ENCODE measurements around the gene GUCD1.

The GUCD1 gene

DNA sequence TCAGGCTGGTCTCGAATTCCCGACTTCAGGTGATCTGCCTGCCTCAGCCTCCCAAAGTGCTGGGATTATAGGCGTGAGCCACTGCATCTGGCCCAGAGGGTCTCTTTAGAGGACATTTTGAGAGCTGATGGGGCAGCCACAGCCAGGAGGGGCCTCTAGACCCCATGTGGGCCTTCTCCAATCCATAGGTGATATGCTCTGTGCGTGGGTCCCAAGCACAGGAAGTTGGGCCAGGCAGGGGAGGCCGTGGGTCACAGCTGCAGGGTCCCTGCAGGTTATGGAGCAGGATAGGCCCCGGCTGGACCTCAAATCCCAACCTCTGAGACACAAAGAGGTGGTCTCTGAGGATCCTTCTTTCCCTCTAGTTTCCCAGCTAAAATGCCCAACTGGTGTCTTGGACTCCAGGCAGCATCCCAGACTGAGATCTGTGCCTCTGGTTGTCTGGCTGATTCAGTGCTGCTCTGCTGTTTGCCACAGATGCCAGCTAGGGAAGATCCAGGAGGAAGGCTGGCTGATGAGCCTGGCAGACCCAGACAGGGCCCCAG, 36.4 kb upstream of the GUCD1 start:
- FAIRE-seq (no peak), DNase-seq (ENCODE audit: insufficient read length, low spot score) (no peak)

DNA sequence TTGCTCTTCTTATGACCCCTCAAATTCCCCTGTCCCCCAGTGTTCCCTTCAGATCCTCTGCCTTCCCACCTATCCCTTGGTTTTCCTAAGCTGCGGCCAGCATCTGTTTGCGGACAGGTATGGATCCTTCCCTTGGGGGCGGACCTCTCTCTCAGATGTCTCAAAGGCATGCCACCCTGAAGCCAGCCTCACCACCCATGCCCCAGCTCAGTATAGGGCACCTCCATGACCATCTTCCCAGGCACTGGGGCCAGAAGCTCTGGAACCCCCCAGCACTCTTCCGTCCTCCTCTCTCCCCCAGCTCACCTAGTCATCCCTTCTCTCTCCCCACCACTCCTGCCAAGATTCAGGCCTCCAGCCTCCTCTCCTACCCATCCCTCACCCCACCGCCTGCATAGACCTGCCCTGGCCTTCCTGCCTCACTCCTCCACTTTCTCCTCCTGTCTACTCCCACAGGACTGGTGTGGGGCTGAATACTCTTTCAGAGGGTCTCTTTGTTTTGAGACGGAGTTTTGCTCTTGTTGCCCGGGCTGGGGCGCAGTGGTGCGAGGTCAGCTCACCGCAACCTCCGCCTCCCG, 35.7 kb upstream of the GUCD1 start:
- FAIRE-seq (no peak), DNase-seq (ENCODE audit: insufficient read length, low spot score) (no peak)

DNA sequence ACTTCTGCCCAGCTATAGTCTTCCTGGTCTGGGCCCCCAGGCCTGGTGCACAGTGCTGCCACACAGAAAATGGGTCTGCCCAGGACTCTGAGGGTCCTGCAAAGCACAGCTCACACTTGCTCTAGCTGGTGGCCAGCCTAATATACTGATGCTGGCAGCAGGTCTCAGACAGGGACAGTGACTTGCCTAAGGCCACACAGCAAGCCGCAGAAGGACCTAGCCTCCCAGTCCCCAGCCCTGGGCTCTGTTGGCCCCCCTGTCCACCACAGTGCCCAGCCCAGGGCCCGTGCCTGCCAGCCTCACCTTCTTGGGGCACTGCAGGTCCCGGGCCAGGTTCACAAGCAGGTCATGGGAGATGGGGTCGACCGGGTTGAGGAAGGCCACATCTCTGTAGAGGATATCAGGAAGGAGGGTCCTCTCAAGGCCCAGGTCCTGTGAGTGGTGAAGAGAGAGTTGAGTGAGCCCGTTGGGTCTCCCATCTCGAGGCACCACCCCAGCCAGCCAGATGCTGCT, 34.6 kb upstream of the GUCD1 start:
- no peak for DNase-seq (ENCODE audit: insufficient read length, low spot score)
- FAIRE-seq, result no peak

DNA sequence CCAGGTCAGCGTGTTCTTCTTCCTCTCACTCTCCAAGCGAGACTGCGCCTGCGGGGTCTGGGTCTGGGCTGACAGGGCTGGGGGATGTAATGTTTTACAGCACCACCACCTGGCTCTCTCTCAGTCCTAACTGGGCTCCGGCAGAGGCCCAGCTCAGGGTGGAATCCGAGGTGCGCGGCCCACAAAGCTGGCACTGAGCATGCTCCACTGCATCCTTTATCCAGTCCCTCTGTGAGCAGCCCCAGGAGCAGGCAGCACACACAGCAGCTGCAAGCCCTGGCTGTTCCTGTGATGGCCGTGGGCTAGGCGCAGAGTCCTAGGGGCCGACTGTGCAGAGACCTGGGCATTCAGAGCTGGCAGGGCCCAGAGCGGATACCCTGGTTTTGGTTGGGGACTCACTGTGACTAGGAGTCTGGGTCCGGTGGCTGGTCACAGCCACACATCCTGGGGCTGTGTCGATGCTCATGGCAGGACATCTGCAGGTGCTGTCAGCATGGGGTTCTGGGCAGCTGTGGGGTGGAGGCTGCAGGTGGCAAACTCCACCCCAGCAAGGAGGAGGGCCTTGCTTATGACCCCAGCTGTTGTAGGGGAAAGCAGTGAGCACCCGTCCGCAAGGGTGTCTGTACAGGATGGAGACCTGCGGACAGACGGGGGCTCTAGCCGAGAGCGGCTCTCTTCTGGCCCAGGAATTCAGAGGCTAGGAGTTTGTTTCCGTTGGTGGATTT, 34.0 kb upstream of the GUCD1 start:
- FAIRE-seq, result no peak
- DNase-seq (ENCODE audit: insufficient read length, low spot score), result no peak

DNA sequence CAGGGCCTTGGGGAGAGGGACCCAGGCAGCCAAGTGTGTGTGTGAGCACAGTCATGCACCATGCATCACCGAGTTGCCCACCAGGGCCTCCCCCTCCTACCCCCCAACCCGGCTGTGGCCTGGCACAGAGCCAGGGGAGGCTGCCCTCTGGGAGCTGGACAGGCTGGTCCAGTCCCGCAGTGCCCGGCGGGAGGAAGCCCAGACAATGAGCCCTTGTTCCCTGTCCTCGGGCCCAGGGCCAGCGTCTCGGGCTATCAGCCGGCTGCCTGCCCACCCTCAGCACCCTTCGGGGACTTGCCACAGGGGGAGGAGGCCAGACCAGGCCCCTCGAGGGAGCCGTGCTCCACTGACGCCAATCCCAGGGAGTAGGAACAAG, 33.4 kb upstream of the GUCD1 start:
- DNase-seq (ENCODE audit: insufficient read length, low spot score) (no peak), FAIRE-seq (no peak)

DNA sequence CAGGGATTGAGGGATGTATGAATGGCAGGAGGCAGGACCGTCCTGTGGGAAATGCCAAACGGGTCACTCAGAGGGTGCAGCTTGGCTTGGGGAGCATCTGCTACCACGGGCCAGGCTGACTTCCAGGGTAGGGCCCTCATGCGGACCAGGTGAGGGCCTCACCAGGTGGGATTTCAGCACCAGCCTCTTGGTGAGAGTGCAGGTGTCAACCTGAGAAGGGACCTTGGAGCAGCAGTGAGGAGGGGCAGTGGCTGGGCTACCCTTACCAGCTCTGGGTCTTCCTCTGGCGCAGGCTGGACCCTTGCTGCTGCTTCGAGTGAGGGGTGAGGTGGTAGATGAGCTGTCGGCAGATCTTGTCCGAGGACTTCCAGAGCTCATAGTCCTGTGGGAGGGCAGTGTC, 33.0 kb upstream of the GUCD1 start:
- FAIRE-seq (no peak), DNase-seq (ENCODE audit: insufficient read length, low spot score) (no peak)

DNA sequence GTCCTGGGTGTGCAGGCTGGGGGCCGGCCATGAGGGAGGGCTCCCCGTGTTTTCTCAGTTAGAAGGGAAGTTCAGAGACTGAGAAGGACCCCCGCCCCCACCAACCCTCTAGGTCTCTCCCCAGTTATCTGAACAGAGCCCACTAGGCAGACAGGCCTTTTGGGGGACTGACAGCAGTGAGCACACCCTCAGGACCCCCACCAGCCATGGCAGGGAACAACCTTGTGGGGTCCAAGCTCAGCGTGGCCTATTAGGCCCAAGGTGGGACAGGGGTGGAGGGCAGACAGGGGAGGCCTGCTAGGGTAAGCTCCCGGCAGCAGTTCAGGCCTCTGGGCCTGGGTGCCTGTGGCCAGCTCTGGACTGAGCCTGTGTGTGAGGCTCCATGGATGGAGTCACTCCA, 32.3 kb upstream of the GUCD1 start:
- no peak for DNase-seq (ENCODE audit: insufficient read length, low spot score)
- FAIRE-seq, result no peak

DNA sequence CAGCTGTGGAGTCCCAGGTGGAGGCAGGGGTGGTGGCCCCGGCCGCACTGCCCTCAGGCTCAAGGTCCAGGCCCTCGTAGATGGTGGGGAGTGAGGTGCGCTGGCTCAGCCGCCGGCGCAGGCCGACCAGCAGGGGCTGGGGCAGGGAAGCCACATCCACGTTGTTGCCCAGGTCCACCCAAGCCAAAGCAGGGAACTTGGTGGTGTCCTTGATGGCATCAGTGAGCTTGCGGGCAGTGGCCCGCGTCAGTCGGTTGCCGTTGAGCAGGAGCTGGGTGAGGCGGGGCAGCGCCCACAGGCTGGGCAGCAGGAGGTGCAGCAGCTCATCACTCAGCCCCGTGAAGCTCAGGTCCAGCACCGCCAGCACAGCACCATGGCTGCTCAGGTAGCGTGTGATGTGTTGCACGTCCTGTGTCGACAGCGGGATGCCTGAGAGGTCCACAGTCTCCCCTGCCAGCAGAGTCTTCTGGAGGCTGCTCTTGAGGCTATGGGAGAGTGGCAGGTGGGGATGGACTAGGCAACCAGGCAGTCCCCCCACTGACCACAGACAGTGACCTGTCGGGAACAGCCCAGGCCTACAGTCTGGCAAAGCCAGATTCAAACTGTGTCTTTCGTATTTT, 31.1 kb upstream of the GUCD1 start:
- FAIRE-seq, result no peak

DNA sequence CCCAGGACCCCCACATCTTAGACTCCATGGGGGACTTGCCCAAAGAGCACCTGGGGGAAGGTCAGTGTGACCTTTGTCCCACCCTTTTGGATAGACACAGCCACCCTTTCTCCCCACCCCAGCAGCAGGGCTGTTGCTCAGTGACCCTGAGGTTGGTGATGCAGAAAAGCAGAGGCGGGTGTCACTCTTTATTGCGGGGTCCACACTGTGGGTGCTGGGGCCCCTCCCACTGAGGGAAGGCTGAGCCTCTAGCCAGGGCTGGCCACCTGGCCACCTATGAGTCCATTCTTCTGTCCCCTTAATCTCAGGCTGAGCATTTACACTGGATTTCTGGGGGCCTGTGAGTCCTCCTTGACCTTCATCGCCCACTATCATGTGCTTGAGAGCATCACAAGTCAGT, 30.5 kb upstream of the GUCD1 start:
- FAIRE-seq (no peak), DNase-seq (ENCODE audit: insufficient read length, low spot score) (no peak)

More for the DNA sequence above, 31.1 kb upstream of the GUCD1 start:
- no peak for DNase-seq (ENCODE audit: insufficient read length, low spot score)

DNA sequence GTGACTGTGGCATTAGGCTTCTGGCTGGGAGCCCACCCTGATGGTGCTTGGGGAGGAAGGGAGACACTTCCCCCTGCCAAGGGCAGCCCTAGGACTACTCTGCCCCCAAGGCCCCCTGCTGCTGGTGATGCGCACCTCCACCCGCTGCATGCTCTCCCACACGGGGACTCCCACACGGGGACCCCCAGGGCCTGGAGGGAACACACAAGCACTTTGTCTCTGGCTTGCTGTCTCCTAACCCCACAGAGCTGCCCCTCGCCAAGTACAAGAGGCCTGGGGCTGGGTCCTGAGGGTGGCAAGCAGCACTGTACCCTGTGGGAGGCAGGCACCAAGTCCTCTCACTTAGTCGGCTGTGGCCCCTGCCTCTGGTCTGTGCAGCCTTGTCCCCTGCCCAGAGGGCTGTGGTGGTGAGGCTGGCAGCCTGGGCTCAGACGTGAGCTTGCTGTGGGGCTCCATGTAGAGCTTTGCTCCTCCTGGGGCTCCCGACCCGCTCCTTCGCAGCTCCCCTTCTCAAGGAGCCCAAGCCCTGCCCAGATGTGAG, 30.0 kb upstream of the GUCD1 start:
- FAIRE-seq (no peak), DNase-seq (ENCODE audit: insufficient read length, low spot score) (no peak)

DNA sequence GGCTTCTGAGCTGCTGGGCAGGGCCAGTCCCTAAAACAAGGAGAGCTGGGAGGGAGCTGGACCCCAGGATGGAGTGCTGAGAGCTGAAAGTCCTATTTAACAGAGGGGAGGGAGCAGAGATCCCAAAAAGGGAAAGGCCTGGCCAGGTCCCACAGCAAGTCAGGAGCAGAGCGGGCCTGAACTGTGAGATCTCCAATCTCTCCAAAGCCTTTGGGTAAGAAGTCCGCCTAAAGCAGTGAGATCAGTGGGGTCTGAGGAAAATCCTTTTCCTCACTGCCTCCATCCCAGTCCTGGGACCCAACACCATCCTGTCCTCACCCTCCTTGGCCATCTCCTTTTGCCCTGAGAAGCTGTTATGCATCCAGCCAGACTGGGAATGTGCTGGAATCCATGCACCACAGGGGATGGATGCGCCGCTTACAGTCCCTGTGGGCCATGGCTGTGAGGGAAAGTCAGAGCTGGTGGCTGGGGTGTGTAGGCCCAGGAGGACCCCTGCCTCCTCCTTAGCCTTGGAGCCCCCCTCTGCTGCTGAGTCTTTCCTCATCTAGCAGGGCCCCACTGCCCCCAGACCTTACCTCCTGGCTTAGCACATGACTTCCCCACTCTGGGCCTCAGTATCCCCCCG, 29.3 kb upstream of the GUCD1 start:
- FAIRE-seq (no peak), DNase-seq (ENCODE audit: insufficient read length, low spot score) (no peak)

DNA sequence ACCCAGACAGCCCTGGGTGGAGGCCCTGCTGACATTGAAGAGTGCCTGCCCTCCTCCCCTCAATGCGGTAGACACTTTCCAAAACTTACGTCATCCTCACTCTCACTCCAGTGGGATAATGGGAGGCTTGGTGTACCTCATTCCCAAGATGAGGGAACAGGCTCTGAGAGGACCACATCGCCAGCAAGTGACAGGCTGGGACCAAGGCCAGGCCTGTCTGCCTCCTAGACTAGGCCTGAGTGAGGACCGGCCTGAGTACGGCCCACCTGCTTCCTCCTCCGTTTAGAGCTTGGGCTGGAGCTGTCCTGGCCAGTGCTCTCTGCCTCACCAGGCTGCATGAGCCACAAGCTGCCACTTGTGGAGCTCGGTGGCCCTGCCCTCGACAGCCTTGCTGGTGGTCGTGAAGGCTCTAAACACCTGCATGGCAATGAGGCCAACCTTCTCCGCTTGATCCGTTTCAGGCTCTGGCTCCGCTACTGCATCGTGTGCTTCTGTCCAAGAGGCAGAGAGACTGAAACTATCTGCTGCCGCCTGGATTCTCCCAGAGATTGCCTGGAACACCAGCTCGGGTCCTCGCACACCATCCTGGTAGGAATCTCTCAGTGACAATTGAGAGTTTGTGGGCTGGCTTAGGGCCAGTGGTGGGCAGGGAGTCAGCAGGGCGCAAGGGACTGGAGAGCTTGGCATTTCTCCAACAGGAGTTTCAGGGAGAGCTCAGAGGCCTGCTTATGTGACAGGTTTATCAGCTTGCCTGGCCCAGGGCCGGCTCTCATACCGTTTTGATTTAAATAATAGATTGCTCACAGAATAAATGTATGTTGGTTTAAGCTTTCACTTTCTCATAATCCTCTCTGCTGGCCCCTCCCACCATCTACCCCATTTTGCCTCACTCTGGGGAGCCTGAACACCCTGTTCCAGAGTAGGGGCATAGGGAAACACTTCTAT, 28.6 kb upstream of the GUCD1 start:
- no peak for DNase-seq (ENCODE audit: insufficient read length, low spot score)
- FAIRE-seq, result no peak

DNA sequence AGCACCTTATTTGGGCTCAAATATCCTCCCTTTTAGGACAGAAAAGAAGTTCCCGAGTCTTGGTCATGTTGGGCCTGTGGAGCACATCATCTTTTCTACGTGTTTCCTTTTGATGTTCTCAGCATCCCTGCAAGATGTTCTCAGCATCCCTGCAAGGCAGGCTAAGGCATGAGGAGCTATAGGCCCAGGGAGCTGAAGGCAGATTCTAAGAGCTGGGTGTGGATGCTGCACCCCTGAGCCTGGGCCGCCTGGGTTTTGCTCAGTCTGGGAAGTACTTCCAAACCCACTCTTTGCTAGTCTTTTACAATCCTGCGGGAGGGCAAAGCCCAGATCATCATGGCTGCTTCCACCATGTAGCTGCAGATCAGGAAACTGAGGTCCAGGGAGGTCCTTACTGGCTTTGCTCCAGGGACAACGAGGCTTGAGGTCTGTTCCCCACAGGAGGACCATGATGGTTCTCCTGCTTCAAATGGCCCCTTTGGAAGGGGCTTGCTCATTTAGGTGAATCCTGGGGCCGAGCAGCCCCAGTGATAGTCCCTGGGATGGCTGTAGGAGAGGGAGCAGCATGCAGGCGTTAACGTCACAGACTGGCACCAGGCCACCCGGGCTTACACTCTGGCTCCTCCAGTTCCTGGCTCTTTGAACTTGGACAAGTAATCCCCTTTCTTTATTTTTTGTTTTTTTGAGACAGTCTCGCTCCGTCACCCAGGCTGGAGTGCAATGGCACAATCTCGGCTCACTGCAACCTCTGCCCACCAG, 27.3 kb upstream of the GUCD1 start:
- DNase-seq (ENCODE audit: insufficient read length, low spot score), result no peak
- FAIRE-seq, result no peak

DNA sequence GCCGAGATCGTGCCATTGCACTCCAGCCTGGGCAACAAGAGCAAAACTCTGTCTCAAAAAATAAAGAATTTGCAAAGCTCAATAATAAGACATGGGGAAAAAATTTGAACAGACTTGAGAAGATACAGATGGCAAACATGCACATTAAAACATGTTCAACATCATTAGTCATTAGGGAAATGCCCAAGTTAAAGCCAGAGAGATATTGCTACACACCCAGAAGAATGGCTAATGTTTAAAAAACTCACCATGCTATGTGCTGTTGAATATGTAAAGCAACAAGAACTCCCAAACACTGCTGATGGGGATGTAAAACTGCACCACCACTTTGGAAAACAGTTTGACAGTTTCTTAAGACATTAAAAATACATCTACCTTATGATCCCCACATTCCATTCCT, 25.3 kb upstream of the GUCD1 start:
- no peak for FAIRE-seq
- no peak for DNase-seq (ENCODE audit: insufficient read length, low spot score)

DNA sequence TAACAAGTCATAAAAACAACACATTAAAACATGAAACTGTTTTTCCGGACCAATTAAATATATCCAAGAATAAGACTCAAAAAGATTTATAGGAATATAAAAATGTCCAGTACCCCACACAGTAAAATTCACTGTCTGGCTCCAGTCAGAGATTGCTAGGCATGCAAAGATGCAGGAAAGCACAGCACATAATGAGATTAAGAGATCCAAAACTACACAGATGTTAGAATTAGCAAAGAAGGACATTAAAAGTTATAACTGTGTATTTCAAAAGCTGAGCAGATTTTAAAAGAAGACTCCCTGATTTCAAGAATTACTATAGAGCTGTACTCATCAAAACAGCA, 24.3 kb upstream of the GUCD1 start:
- FAIRE-seq (no peak), DNase-seq (ENCODE audit: insufficient read length, low spot score) (no peak)

DNA sequence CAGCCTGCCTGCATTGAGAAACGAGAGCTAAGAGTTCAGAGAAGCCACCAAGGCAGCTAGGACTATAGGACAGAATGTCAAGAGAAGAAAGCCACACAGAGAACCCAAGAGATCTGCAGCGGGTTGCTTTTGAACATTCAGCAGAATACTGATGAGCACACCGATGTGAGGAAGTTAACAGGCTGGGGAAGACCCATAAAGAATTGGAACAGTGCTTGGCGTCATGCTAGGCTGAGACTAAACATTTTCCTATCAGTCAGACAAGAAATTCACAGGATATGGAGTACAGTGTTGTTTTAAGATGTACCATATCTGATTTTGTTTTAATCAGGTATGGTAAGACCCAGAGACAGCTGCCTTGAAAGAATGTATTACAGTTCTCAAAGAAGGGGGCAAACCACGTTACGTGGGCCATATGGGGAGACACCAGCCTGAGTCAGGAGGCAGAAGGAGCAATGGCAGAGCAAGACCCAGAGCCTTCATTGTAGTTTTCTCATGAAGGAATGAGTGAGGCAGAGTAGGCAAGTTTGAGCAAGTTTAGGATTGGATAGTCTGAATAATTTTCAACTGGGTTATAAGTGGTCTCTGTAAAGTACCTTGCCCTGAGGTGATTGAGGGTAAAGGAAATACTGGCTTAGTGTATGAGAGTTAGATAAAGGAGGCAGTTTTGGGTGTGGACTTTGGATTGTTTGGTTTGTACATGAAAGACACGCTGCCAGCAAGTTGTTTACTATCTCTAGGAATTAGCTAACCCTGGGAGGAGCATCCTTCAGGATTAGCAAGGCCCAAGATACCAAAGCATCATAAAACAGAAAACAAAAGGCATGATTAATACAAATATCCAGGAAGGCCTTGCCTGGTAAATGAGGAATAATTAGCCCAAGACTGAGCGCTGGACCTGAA, 23.7 kb upstream of the GUCD1 start:
- DNase-seq (ENCODE audit: insufficient read length, low spot score) (no peak), FAIRE-seq (no peak)

DNA sequence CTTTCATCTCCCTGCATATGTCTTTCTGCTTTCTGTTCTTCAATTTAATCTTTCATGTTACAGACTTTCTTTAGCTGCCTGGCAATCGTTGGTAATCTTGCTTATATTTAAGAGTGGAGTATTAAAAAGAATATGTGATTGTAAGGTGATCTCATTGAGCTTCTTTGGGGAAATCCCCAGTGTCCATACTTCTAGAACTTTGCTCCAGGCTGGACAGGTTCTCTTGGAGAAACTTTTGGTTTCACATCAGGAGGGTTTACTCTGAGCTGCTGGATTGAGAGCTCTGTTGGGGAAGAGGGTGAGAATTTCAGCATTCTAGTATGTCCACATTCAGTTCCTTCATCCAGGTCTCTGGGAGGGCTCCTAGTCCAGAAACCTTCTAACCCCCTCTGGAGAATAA, 21.8 kb upstream of the GUCD1 start:
- FAIRE-seq, result no peak
- no peak for DNase-seq (ENCODE audit: insufficient read length, low spot score)

DNA sequence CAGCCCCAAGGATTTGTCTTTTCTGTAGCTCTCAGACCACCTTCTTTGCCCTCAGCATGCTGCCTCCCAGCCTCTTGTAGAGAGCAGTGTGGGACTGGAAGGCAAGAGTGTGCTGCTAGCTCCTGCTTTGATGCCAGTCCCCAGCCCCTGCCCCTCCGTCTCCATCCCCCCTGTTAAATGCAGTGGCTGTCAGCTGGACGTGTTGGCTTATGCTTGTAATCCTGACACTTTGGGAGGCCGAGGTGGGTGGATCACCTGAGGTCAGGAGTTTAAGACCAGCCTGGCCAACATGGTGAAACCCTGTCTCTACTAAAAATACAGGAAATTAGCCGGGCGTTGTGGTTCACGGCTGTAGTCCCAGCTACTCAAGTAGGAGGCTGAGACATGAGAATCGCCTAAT, 16.3 kb upstream of the GUCD1 start:
- no peak for FAIRE-seq
- no peak for DNase-seq (ENCODE audit: insufficient read length, low spot score)

DNA sequence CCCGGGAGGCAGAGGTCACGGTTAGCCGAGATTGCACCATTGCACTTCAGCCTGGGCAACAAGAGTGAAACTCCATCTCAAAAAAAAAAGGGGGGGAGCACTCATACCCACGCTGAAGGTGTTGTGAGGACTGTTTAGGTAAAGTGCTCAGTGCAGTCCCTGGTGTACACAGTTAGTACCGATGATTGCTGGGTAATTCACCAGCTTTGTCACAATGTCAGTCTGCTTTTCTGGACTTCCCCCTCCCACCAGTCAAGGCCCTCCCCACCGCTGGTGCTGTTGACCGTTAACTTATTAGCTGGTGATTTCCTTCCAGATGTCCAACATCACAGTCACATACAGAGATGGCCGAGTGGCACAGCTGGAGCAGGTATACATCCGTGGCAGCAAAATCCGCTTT, 12.7 kb upstream of the GUCD1 start:
- DNase-seq (ENCODE audit: insufficient read length, low spot score) (no peak), FAIRE-seq (no peak)

All from HTR-8/SVneo (cell line).